Spinal cord (tissue), 10 donors: ENCODE results near the gene STX1A. TPM values are rescaled to one million over a fixed set of nuclear protein-coding genes. Genes with fewer than 3 reads are reported as not detected.
"Not testable (repeated sequence)": the region's sequence is repeated elsewhere in the genome, so short reads cannot be mapped to it uniquely, and the experiment has no call there.

Experiments
- DNase-seq, 6 donors: peaks; one replicate each; pipeline versions ENCODE4 v3.0.0 to v3.0.0-alpha.2; 2013 to 2015; ENCODE audit warnings: low spot score in 6 of 6, low read depth in 4 of 6
- H3K27ac ChIP-seq: one replicate; pipeline ENCODE4 v1.5.1; 2013; ENCODE audit warnings: low read depth, low read length, control low read depth
- H3K27me3 ChIP-seq: one replicate; pipeline ENCODE4 v1.6.1; 2013; ENCODE audit warnings: low read length; ENCODE audit not compliant: control insufficient read depth, insufficient read depth
- H3K36me3 ChIP-seq: one replicate; pipeline ENCODE4 v1.6.1; 2013; ENCODE audit warnings: low read length; ENCODE audit not compliant: control insufficient read depth, insufficient read depth
- H3K4me1 ChIP-seq: one replicate; pipeline ENCODE4 v1.6.1; 2013; ENCODE audit warnings: low read length; ENCODE audit not compliant: control insufficient read depth, insufficient read depth
- H3K4me3 ChIP-seq: one replicate; pipeline ENCODE4 v1.5.1; 2013; ENCODE audit warnings: low read depth, low read length, control low read depth
- H3K9me3 ChIP-seq: one replicate; pipeline ENCODE4 v1.6.1; 2013; ENCODE audit warnings: low read length; ENCODE audit not compliant: control insufficient read depth, insufficient read depth
- WGBS: methylation state at CpG from one replicate; pipeline ENCODE4 v1.1.5; 2013; ENCODE audit warnings: missing lambda C conversion rate; ENCODE audit not compliant: insufficient coverage; 5-methylcytosine and 5-hydroxymethylcytosine counted together
- polyA plus RNA-seq, 2 donors: library from polyadenylated mRNA; unstranded; fragments of 120-200 nt; gene quantifications; one replicate each; pipeline ENCODE4 v1.2.1, GENCODE V29; 2013; ENCODE audit not compliant: insufficient read length in 2 of 2
- total RNA-seq, 2 donors: library from RNA; depleted of rRNA in 1 of 2; stranded (reverse); fragments of 120-200 nt in 1 of 2; fragments of >200 nt in 1 of 2; gene quantifications; one replicate each; pipeline versions ENCODE4 v1.2.3 to v1.2.4, GENCODE V29; 2013 to 2014
- donor health status: healthy.

Gene STX1A
- total and polyA plus RNA-seq, 4 donors = 15.6 to 65.9 (median 41.6) TPM

GRCh38 chr7:73722182-73722581 is 2.7 kb upstream of the STX1A start:
- not testable (repeated sequence) for H3K27ac ChIP-seq, H3K27me3 ChIP-seq, DNase-seq, H3K4me3 ChIP-seq, H3K36me3 ChIP-seq, H3K9me3 ChIP-seq
- WGBS = 89% methylated on average over 4 of the region's 4 CpGs
- H3K4me1 ChIP-seq = peaks cover 41% of the 10 kb centered on the region

- Histone ChIP-seq H3K27me3 (no peaks in the 10 kb centered on the region), H3K9me3 (no peaks in the 10 kb centered on the region), H3K36me3 (peaks cover 3% of the 10 kb centered on the region), H3K27ac (no peak overlapping the region), H3K4me3 (no peak overlapping the region), H3K4me1 (peaks cover 41% of the 10 kb centered on the region)
- WGBS = 28% methylated on average over 3 of the region's 3 CpGs
- peak in 4 of 6 donors; percentile 71 to 93 (median 86) for DNase-seq
These were observed 1.9 kb upstream of the STX1A start for GRCh38 chr7:73721377-73721817.

DNA sequence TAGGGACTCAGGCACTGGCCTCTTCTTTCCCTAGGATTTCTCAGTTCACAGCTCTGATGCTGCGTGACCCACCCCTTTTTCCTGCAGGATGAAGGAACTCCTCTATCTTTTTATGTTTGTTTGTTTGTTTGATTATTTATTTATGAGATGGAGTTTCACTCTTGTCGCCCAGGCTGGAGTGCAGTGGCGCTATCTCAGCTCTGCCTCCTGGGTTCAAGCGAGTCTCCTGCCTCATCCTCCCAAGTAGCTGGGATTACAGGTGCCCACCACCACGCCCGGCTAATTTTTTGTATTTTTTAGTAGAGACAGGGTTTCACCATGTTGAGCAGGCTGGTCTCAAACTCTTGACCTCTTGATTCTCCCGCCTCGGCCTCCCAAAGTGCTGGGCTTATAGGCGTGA is 974 bp upstream of the STX1A start:
- H3K27ac ChIP-seq, H3K4me3 ChIP-seq, H3K27me3 ChIP-seq, DNase-seq, H3K36me3 ChIP-seq, H3K9me3 ChIP-seq: not testable (repeated sequence)
- H3K4me1 ChIP-seq = peaks cover 41% of the 10 kb centered on the region
- 97% methylated on average over 7 of the region's 9 CpGs for WGBS

DNA sequence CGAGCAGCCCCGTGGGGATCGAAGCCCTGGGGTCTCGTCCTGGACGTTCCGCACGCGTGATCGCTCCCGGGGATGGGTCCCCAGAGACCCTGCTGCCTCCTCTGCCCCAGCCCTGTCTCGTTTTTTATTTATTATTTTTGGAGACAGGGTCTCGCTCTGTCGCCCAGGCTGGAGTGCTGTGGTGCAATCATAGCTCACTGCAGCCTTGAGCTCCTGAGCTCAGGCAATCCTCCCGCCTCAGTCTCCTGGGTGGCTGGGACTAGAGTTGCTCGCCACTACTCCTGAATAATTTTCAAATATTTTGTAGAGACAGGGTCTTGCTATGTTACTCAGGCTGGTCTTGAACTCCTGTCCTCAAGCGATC is 319 bp upstream of the STX1A start:
- H3K4me1 ChIP-seq = peaks cover 41% of the 10 kb centered on the region
- DNase-seq = no peak
- H3K27ac ChIP-seq = no peak overlapping the region
- H3K27me3 ChIP-seq = no peaks in the 10 kb centered on the region
- H3K4me3 ChIP-seq = peak overlapping the region; percentile 37
- H3K9me3 ChIP-seq = no peaks in the 10 kb centered on the region
- H3K36me3 ChIP-seq = peaks cover 11% of the 10 kb centered on the region
- WGBS = 29% methylated on average over 3 of the region's 16 CpGs

- Histone ChIP-seq H3K9me3 (no peaks in the 10 kb centered on the region), H3K4me1 (peaks cover 41% of the 10 kb centered on the region), H3K4me3 (peak overlapping the region; percentile 60), H3K27ac (no peak overlapping the region), H3K27me3 (no peaks in the 10 kb centered on the region), H3K36me3 (peaks cover 11% of the 10 kb centered on the region)
- 48% methylated on average over 2 of the region's 9 CpGs for WGBS
- no peak for DNase-seq
These were observed 1.0 kb downstream of the STX1A start for GRCh38 chr7:73718438-73718881.

- Histone ChIP-seq H3K4me1 (peaks cover 41% of the 10 kb centered on the region), H3K27ac (no peak overlapping the region), H3K36me3 (peaks cover 11% of the 10 kb centered on the region), H3K27me3 (no peaks in the 10 kb centered on the region), H3K9me3 (no peaks in the 10 kb centered on the region), H3K4me3 (no peak overlapping the region)
- 78% methylated on average over 10 of the region's 10 CpGs for WGBS
- DNase-seq = no peak
These were observed 1.5 kb downstream of the STX1A start for GRCh38 chr7:73717991-73718405.

DNA sequence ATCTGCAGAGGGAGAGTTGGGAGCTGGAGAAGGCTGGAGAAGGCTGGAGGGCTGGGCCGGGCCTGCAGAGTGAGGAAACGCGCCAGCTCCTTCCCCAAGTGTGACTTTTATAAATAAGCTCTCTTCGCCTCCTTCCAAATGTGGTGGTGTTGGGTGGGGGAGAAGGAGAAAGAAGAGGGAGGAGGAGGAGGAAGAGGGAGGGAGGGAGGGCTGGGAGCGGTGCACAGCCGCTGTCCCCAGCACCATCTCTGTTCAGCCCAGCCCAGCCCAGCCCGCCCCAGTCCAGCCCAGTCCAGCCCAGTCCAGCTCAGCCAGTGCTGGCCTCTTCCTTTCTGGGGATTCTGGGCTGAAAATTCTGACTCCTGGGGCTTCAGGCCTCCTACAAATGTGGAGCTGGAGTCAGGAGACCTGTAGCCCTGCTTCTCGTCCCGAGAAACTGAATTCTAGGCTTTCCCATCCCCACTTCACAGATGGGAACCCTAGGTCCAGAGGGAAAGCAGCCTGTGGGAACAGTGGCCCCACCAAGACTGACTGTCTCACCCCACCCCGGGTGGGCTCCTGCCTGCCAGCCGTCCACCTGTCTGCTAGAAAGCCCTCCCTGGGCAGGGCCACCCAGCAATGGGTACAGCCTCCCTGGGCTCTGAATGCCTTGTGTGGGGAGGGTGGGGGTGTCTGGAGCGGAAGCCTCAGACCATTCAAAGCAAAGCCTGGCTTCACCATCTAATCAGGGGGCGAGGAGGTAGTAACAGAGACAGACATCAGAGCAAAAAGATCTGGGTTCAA is 2.3 kb downstream of the STX1A start:
- Histone ChIP-seq H3K9me3 (no peaks in the 10 kb centered on the region), H3K4me1 (peaks cover 41% of the 10 kb centered on the region), H3K27me3 (no peaks in the 10 kb centered on the region), H3K27ac (no peak overlapping the region), H3K36me3 (peaks cover 11% of the 10 kb centered on the region), H3K4me3 (no peak overlapping the region)
- 85% methylated on average over 5 of the region's 13 CpGs for WGBS
- peak in 1 of 6 donors; percentile 37 for DNase-seq

GRCh38 chr7:73716318-73716890 is 3.1 kb downstream of the STX1A start:
- H3K36me3 ChIP-seq = peaks cover 14% of the 10 kb centered on the region
- 78% methylated on average over 4 of the region's 4 CpGs for WGBS
- H3K27ac ChIP-seq = no peak overlapping the region
- H3K4me1 ChIP-seq = peaks cover 34% of the 10 kb centered on the region
- no peak overlapping the region for H3K4me3 ChIP-seq
- H3K27me3 ChIP-seq = no peaks in the 10 kb centered on the region
- DNase-seq = no peak
- H3K9me3 ChIP-seq = no peaks in the 10 kb centered on the region

- H3K27ac ChIP-seq = no peak overlapping the region
- H3K4me1 ChIP-seq = peaks cover 29% of the 10 kb centered on the region
- peaks cover 14% of the 10 kb centered on the region for H3K36me3 ChIP-seq
- H3K27me3 ChIP-seq = no peaks in the 10 kb centered on the region
- no peak overlapping the region for H3K4me3 ChIP-seq
- WGBS = 77% methylated on average over 11 of the region's 16 CpGs
- no peaks in the 10 kb centered on the region for H3K9me3 ChIP-seq
- no peak for DNase-seq
These were observed 3.7 kb downstream of the STX1A start for GRCh38 chr7:73715648-73716317.
